Liver (tissue), 3 donors: ENCODE results near the gene MMP19.

Source experiments
- FOXA1 ChIP-seq: IDR thresholded peaks from 2 replicates; pipeline ENCODE4 v1.6.1; 2016; ENCODE audit warnings: antibody characterized with exemption
- RXRA ChIP-seq, 2 donors: IDR thresholded peaks; 2 replicates each; pipeline ENCODE4 v1.6.1; 2017 to 2018; ENCODE audit warnings: antibody characterized with exemption in 2 of 2, mild to moderate bottlenecking in 1 of 2
- TF ChIP-seq, protein P1 (sequence below): fragments of 150-350 bp; IDR thresholded peaks from 2 replicates; pipeline ENCODE4 v1.5.1; 2017; ENCODE audit warnings: improper control_type of control experiment, low read depth, low read length; ENCODE audit not compliant: missing input control
- TF ChIP-seq, protein P2 (sequence below): IDR thresholded peaks from 2 replicates; pipeline ENCODE4 v1.6.1; 2016; ENCODE audit warnings: antibody characterized with exemption
- TF ChIP-seq, protein P3 (sequence below): IDR thresholded peaks from 2 replicates; pipeline ENCODE4 v1.6.1; 2016; ENCODE audit warnings: antibody characterized with exemption, mild to moderate bottlenecking
- donor health status: healthy.
- donor health status: healthy.

DNA sequence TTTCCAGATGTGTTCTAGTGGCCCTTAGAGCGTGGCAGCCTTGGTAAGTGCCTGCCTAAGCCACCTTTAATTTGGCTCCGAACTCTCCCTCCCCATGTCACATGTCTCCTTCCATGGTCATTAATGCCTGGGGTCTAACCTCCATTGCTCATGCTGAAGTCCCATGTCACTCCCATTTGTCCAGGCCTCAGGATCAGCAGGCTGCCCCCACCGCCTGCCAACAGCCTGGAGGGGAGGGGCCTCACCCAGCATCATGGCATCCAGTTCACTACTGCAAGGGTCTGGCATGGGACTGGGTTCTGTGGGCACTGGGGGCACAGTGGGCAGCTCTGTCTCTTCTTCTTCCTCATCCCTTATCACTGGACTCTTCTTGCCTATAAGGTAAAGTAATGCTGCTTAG is 4.4 kb downstream of the MMP19 start:
- TF ChIP-seq, protein P1, sequence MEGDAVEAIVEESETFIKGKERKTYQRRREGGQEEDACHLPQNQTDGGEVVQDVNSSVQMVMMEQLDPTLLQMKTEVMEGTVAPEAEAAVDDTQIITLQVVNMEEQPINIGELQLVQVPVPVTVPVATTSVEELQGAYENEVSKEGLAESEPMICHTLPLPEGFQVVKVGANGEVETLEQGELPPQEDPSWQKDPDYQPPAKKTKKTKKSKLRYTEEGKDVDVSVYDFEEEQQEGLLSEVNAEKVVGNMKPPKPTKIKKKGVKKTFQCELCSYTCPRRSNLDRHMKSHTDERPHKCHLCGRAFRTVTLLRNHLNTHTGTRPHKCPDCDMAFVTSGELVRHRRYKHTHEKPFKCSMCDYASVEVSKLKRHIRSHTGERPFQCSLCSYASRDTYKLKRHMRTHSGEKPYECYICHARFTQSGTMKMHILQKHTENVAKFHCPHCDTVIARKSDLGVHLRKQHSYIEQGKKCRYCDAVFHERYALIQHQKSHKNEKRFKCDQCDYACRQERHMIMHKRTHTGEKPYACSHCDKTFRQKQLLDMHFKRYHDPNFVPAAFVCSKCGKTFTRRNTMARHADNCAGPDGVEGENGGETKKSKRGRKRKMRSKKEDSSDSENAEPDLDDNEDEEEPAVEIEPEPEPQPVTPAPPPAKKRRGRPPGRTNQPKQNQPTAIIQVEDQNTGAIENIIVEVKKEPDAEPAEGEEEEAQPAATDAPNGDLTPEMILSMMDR = no peak
- TF ChIP-seq, protein P2, sequence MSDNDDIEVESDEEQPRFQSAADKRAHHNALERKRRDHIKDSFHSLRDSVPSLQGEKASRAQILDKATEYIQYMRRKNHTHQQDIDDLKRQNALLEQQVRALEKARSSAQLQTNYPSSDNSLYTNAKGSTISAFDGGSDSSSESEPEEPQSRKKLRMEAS = no peak
- TF ChIP-seq FOXA1 (no peak), RXRA (IDR thresholded peaks at IDR 0.05) (no peak)
- TF ChIP-seq, protein P3, sequence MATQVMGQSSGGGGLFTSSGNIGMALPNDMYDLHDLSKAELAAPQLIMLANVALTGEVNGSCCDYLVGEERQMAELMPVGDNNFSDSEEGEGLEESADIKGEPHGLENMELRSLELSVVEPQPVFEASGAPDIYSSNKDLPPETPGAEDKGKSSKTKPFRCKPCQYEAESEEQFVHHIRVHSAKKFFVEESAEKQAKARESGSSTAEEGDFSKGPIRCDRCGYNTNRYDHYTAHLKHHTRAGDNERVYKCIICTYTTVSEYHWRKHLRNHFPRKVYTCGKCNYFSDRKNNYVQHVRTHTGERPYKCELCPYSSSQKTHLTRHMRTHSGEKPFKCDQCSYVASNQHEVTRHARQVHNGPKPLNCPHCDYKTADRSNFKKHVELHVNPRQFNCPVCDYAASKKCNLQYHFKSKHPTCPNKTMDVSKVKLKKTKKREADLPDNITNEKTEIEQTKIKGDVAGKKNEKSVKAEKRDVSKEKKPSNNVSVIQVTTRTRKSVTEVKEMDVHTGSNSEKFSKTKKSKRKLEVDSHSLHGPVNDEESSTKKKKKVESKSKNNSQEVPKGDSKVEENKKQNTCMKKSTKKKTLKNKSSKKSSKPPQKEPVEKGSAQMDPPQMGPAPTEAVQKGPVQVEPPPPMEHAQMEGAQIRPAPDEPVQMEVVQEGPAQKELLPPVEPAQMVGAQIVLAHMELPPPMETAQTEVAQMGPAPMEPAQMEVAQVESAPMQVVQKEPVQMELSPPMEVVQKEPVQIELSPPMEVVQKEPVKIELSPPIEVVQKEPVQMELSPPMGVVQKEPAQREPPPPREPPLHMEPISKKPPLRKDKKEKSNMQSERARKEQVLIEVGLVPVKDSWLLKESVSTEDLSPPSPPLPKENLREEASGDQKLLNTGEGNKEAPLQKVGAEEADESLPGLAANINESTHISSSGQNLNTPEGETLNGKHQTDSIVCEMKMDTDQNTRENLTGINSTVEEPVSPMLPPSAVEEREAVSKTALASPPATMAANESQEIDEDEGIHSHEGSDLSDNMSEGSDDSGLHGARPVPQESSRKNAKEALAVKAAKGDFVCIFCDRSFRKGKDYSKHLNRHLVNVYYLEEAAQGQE = no peak
